SH-SY5Y (cell line): ENCODE results near the gene TRPV3.

Experiments used
- GATA2 ChIP-seq: IDR thresholded peaks from 2 replicates; pipeline ENCODE4 v1.6.1; 2011; ENCODE audit warnings: mild to moderate bottlenecking, low read depth, low read length
- GATA3 ChIP-seq: IDR thresholded peaks from 2 replicates; pipeline ENCODE4 v1.6.1; 2011; ENCODE audit warnings: low read depth, mild to moderate bottlenecking, low read length, moderate library complexity

DNA sequence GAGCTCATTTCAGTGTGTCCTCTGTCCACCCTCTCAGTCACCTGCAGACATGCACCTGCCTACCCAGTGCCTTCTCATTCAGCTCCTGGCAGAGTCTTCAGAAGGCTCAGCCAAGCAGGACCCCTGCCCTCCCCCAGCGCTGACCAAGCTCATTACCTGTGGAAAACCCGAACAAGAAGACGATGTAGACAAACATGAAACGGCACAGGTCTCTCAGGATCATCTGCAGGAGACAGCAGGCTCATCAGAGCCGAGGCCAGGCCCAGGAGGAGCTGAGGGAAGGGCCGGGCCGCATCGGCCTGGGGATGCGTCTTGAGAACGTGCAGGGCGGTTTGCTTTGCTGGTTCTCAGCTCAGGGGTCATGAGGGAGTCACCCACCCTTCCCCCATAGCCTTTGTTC lies 19.4 kb upstream of the TRPV3 start:
- no peak for TF ChIP-seq GATA2
- TF ChIP-seq GATA3 = no peak
